ENCODE data around the gene TECTB.

Gene TECTB

DNA sequence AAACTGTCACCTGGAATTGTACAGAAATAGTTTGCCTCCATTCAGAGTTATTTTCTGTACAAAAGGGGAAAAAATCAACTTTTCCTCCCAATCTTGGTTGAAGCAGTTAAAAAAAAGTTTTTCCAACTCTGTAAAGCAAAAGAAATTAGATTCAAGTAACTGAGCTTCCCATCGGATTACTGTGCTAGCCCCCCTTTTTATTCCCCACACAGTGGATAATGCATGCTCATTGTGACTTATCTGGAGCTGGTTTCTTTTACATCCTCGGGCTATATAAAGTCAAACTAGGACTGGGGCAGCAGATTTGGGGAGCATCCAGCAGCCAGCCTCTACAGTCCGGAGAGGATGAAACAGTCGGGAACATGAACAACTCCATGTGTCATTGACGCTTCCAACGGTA, at the start of gene TECTB:
TECTB (plus strand) TSS at position 301 of the 400 bp plus-strand sequence. CDS start 335 bp downstream, outside the sequence.
- no peak for DNase-seq
- Histone ChIP-seq H3K4me3 (no peak within 1 kb of the TSS), H3K36me3 (no peaks in the 10 kb centered on the region), H3K4me1 (peaks cover 0 to 12% (median 11%) of the 10 kb centered on the region in 4 donors), H3K27me3 (no peaks in the 10 kb centered on the region), H3K27ac (no peak within 1 kb of the TSS), H3K9me3 (no peaks in the 10 kb centered on the region)
- intact Hi-C loops (cut with DNase I; ENCODE audit: low total_unique reads): no loop called here
- TF ChIP-seq CTCF (IDR thresholded peaks at IDR 0.05): no peak

DNA sequence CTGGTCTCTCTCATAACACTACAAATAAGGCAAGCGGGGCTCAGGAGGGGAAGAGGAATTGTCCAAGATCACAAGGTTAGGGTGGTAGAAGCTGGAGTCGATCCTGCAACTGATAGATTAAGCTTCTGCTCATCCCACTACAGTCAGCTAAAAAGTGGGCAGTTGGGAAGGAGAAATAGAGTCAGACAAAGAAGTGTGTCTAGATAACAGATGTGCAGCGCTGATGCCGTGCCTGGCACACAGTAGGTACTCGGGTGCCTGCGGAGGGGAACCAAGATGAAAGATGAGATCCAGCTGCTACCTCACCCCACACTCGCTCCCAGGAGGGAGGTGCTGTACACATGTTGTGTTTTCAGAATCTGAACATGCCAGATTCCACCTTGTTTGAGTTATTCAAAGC, 48.1 kb upstream of the TECTB start:
- DNase-seq: no peak
- no peak overlapping the region for H3K27ac ChIP-seq
- H3K36me3 ChIP-seq: no peaks in the 10 kb centered on the region
- H3K9me3 ChIP-seq: peaks cover 0 to 11% (median 7%) of the 10 kb centered on the region in 3 donors
- no peak overlapping the region for H3K4me3 ChIP-seq
- intact Hi-C loops (cut with DNase I; ENCODE audit: low total_unique reads): no loop called here
- no peaks in the 10 kb centered on the region for H3K4me1 ChIP-seq
- H3K27me3 ChIP-seq: no peaks in the 10 kb centered on the region
- TF ChIP-seq CTCF (IDR thresholded peaks at IDR 0.05): no peak

GRCh38 chr10:112235920-112236319, 47.3 kb upstream of the TECTB start:
- no peaks in the 10 kb centered on the region for H3K36me3 ChIP-seq
- H3K4me3 ChIP-seq: no peak overlapping the region
- no peaks in the 10 kb centered on the region for H3K27me3 ChIP-seq
- H3K4me1 ChIP-seq: no peaks in the 10 kb centered on the region
- DNase-seq: no peak
- peaks cover 0 to 13% (median 13%) of the 10 kb centered on the region in 3 donors for H3K9me3 ChIP-seq
- no peak overlapping the region for H3K27ac ChIP-seq
- intact Hi-C loops (cut with DNase I; ENCODE audit: low total_unique reads): no loop called here
- TF ChIP-seq CTCF (IDR thresholded peaks at IDR 0.05): no peak

- Histone ChIP-seq H3K4me3 (no peak overlapping the region), H3K27ac (no peak overlapping the region), H3K4me1 (no peaks in the 10 kb centered on the region), H3K36me3 (no peaks in the 10 kb centered on the region), H3K27me3 (no peaks in the 10 kb centered on the region), H3K9me3 (peaks cover 0 to 13% (median 13%) of the 10 kb centered on the region in 3 donors)
- no peak for DNase-seq
- intact Hi-C loops (cut with DNase I; ENCODE audit: low total_unique reads): no loop called here
- TF ChIP-seq CTCF (IDR thresholded peaks at IDR 0.05): no peak
Observed at GRCh38 chr10:112236486-112236885, 46.7 kb upstream of the TECTB start.

DNA sequence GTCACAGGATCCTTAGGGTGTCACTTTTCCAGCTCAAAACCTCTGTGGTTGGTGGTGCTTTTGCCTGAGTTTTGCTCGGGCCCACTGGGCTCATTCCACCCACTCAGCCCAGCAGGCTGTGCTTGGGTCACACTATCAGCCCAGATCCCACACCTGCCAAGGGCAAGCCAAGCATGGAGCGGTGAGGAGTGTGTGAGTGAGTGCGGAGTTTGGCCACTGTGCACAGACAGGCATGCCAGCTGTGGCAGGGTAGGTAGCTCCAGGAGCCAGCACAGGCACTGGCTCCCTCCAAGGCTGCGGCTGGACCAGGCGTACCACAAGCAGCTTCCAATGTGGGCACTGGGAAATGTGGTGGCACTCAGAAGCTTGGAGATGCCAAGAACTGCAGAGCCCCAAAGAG, 43.9 kb upstream of the TECTB start:
- no peak overlapping the region for H3K27ac ChIP-seq
- H3K9me3 ChIP-seq: peaks cover 0 to 13% (median 13%) of the 10 kb centered on the region in 3 donors
- TF ChIP-seq CTCF (IDR thresholded peaks at IDR 0.05): no peak
- no peaks in the 10 kb centered on the region for H3K36me3 ChIP-seq
- no peak overlapping the region for H3K4me3 ChIP-seq
- no peaks in the 10 kb centered on the region for H3K4me1 ChIP-seq
- no peak for DNase-seq
- intact Hi-C loops (cut with DNase I; ENCODE audit: low total_unique reads): no loop called here
- H3K27me3 ChIP-seq: no peaks in the 10 kb centered on the region

DNA sequence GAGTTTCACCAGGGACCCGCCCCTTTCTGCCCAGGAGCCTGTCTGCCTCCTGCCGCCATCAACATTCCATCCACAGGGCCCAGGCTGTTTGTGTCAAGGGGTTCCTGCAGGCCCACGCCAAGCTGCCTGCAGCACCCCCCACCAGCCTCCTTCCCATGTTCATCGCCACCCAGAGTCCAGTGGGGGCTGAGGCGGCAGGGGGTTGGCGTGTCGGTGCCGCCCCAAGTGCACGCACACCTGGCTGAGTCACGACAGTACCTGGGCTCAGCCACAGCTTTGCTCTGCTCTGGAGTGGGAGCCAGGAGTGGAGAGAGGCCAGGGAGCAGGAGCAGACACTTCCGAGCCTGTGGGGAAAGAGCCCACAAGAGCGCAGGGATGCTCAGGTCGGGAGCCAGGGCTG, 42.8 kb upstream of the TECTB start:
- no peak for DNase-seq
- H3K36me3 ChIP-seq: no peaks in the 10 kb centered on the region
- intact Hi-C loops (cut with DNase I; ENCODE audit: low total_unique reads): no loop called here
- no peaks in the 10 kb centered on the region for H3K4me1 ChIP-seq
- no peak overlapping the region for H3K4me3 ChIP-seq
- no peaks in the 10 kb centered on the region for H3K27me3 ChIP-seq
- peaks cover 0 to 13% (median 13%) of the 10 kb centered on the region in 3 donors for H3K9me3 ChIP-seq
- TF ChIP-seq CTCF (IDR thresholded peaks at IDR 0.05): no peak
- H3K27ac ChIP-seq: no peak overlapping the region
